Measurements from ENCODE around the gene GSTK1. TPM values are rescaled to one million over a fixed set of nuclear protein-coding genes. Genes with fewer than 3 reads are reported as not detected.
A peak's percentile ranks its signal among the peaks of the same experiment; 100 is the strongest.
"Not testable (repeated sequence)": the region's sequence is repeated elsewhere in the genome, so short reads cannot be mapped to it uniquely, and the experiment has no call there.

Gene GSTK1
- total and polyA plus RNA-seq, 9 donors: 77.2 to 98.4 (median 84.4) TPM

DNA sequence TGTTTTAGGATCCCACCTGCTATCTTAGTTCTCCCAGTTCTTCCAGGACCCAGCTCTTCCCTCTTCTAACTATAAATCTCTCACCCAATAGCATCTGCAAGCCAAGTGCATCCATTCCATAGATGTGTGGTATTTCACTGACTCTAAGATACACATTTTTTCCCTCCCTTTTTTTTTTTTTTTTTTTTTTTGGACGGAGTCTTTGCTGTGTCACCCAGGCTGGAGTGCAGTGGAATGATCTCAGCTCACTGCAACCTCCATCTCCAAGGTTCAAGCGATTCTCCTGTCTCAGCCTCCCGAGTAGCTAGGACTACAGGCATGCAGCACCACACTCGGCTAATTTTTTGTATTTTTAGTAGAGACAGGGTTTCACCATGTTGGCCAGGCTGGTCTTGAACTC lies 26.6 kb downstream of the GSTK1 start:
- not testable (repeated sequence) for DNase-seq; H3K27me3 ChIP-seq (ENCODE audit: control insufficient read depth, insufficient read depth, low read length); H3K9me3 ChIP-seq (replicated peaks; ENCODE audit: control insufficient read depth, low read depth, low read length); H3K27ac ChIP-seq (ENCODE audit: low read length)
- no CpG with 5 or more reads among the region's 4 CpGs for WGBS (ENCODE audit: insufficient coverage)
- H3K4me3 ChIP-seq (ENCODE audit: low read length): peak overlapping the region; percentile 95
- H3K36me3 ChIP-seq (ENCODE audit: control insufficient read depth, insufficient read depth, low read length): peaks cover 36% of the 10 kb centered on the region
- H3K4me1 ChIP-seq (ENCODE audit: control insufficient read depth, insufficient read depth, low read length): peaks cover 24% of the 10 kb centered on the region

DNA sequence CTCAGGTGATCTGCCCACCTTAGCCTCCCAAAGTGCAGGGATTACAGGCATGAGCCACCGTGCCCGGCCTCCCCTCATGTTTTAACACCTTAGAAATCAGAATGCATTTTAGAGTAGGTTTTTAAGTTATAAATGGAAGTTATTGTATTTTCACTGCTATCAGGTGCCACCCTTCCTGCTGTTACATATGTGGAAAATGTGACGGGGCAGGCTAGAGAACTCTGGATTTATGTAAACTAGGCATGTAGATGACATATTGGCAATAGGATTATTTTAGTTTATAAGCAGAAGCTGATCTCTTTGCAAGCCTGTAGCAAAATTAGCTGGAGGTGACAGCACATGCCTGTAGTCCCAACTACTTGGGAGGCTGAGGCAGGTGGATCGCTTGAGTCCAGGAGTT lies 27.1 kb downstream of the GSTK1 start:
- no peak for DNase-seq
- H3K9me3 ChIP-seq (replicated peaks; ENCODE audit: control insufficient read depth, low read depth, low read length): no peaks in the 10 kb centered on the region
- no peak overlapping the region for H3K4me3 ChIP-seq (ENCODE audit: low read length)
- H3K27ac ChIP-seq (ENCODE audit: low read length): no peak overlapping the region
- H3K27me3 ChIP-seq (ENCODE audit: control insufficient read depth, insufficient read depth, low read length): no peaks in the 10 kb centered on the region
- H3K36me3 ChIP-seq (ENCODE audit: control insufficient read depth, insufficient read depth, low read length): peaks cover 40% of the 10 kb centered on the region
- H3K4me1 ChIP-seq (ENCODE audit: control insufficient read depth, insufficient read depth, low read length): peaks cover 24% of the 10 kb centered on the region
- WGBS (ENCODE audit: insufficient coverage): 86% methylated on average over 2 of the region's 4 CpGs

DNA sequence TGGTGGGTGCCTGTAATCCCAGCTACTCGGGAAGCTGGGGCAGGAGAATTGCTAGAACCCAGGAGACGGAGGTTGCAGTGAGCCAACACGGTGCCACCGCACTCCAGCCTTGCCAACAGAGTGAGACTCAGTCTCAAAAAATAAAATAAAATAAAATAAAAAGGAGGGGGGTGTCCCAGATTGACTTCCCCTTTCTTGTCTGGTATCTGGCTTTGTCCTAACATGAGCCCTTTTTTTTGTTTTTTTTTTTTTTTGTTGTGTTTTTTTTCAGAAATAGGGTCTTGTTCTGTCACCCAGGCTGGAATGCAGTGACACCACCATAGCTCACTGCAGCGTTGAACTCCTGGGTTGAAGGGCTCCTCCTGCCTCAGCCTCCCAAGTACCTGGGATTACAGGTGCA lies 29.6 kb downstream of the GSTK1 start:
- H3K27me3 ChIP-seq (ENCODE audit: control insufficient read depth, insufficient read depth, low read length): no peaks in the 10 kb centered on the region
- DNase-seq: no peak
- H3K27ac ChIP-seq (ENCODE audit: low read length): no peak overlapping the region
- no CpG with 5 or more reads among the region's 5 CpGs for WGBS (ENCODE audit: insufficient coverage)
- H3K36me3 ChIP-seq (ENCODE audit: control insufficient read depth, insufficient read depth, low read length): peaks cover 51% of the 10 kb centered on the region
- H3K4me1 ChIP-seq (ENCODE audit: control insufficient read depth, insufficient read depth, low read length): peaks cover 13% of the 10 kb centered on the region
- no peak overlapping the region for H3K4me3 ChIP-seq (ENCODE audit: low read length)
- no peaks in the 10 kb centered on the region for H3K9me3 ChIP-seq (replicated peaks; ENCODE audit: control insufficient read depth, low read depth, low read length)

DNA sequence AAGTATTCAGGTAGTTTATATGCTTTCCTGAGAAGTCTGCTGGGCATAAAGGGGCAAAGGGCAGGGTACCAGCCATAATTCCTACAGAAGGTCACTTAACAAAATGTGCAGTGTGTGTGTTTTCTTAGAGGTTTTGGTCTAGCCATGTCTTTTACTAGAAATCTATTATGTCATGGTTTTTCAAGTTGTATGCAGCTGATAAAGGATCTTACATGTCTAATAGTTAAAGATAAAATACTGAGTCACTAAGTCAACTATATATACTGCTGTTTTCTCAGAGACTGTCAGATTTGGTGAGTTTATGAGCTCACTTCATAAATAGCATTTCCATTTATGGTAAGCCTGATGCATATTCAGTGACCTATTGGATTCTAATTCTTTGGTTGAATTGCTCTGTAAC lies 32.6 kb downstream of the GSTK1 start:
- Histone ChIP-seq H3K27me3 (ENCODE audit: control insufficient read depth, insufficient read depth, low read length) (no peaks in the 10 kb centered on the region), H3K36me3 (ENCODE audit: control insufficient read depth, insufficient read depth, low read length) (peaks cover 69% of the 10 kb centered on the region), H3K4me1 (ENCODE audit: control insufficient read depth, insufficient read depth, low read length) (no peaks in the 10 kb centered on the region), H3K4me3 (ENCODE audit: low read length) (no peak overlapping the region), H3K27ac (ENCODE audit: low read length) (no peak overlapping the region), H3K9me3 (replicated peaks; ENCODE audit: control insufficient read depth, low read depth, low read length) (no peaks in the 10 kb centered on the region)
- DNase-seq: no peak

DNA sequence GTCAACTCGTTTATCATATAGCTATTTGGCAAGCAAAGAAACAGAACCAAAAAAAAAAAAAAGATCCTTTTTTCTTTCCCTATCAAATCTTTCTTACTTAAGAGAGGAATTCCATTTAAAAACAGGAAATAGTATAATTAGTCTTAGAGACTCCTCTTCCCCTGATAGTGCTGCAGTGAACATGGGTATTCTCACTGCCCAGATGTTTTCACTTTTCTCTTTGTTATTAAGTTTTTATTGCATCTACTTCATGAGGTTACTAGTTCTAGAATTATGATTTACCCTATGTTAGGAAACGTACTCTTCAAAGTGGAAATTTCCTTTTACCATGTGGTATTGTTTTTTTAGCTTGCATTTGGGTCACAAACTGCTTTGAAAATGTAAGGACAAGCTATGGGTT lies 33.4 kb downstream of the GSTK1 start:
- H3K4me1 ChIP-seq (ENCODE audit: control insufficient read depth, insufficient read depth, low read length): no peaks in the 10 kb centered on the region
- no peak overlapping the region for H3K4me3 ChIP-seq (ENCODE audit: low read length)
- no peak for DNase-seq
- no peaks in the 10 kb centered on the region for H3K27me3 ChIP-seq (ENCODE audit: control insufficient read depth, insufficient read depth, low read length)
- no CpG with 5 or more reads among the region's 2 CpGs for WGBS (ENCODE audit: insufficient coverage)
- H3K9me3 ChIP-seq (replicated peaks; ENCODE audit: control insufficient read depth, low read depth, low read length): no peaks in the 10 kb centered on the region
- H3K36me3 ChIP-seq (ENCODE audit: control insufficient read depth, insufficient read depth, low read length): peaks cover 73% of the 10 kb centered on the region
- no peak overlapping the region for H3K27ac ChIP-seq (ENCODE audit: low read length)

DNA sequence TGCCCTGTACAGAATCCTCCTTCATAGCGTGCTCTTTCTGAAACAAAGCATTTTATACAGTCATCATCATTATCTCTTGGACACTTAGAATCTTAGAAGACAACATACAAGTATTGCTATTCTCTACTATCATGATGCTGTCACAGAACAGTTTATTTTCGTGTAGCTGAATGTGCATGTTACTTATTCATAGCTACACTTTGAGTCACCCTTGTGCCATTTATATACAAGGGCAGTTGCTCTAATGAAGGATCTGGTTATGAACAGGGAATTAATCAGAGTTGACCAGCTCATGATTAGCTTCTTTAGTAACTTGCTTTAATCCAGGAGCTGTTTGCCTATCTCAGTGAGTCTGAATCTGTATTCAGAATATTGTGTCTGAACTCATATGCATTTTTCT lies 36.1 kb downstream of the GSTK1 start:
- Histone ChIP-seq H3K4me1 (ENCODE audit: control insufficient read depth, insufficient read depth, low read length) (no peaks in the 10 kb centered on the region), H3K4me3 (ENCODE audit: low read length) (no peak overlapping the region), H3K27ac (ENCODE audit: low read length) (no peak overlapping the region), H3K9me3 (replicated peaks; ENCODE audit: control insufficient read depth, low read depth, low read length) (no peaks in the 10 kb centered on the region), H3K27me3 (ENCODE audit: control insufficient read depth, insufficient read depth, low read length) (no peaks in the 10 kb centered on the region), H3K36me3 (ENCODE audit: control insufficient read depth, insufficient read depth, low read length) (peaks cover 68% of the 10 kb centered on the region)
- WGBS (ENCODE audit: insufficient coverage): no CpG with 5 or more reads among the region's 2 CpGs
- no peak for DNase-seq

DNA sequence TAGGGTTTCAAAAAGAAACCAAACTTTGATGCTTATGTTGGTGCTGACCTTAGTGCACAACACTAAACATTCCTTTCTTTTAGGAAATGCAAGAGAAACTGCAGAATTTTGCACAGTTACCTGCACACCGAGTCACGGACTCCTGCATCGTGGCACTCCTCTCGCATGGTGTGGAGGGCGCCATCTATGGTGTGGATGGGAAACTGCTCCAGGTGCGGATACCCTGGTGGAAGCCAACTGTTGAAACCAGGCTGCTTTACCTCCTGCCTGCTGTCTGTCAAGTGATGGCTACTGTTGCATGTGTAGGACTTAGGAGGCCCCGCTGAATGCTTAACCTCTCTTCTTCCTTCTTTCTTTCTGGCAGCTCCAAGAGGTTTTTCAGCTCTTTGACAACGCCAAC lies 36.6 kb downstream of the GSTK1 start:
- Histone ChIP-seq H3K4me1 (ENCODE audit: control insufficient read depth, insufficient read depth, low read length) (no peaks in the 10 kb centered on the region), H3K9me3 (replicated peaks; ENCODE audit: control insufficient read depth, low read depth, low read length) (no peaks in the 10 kb centered on the region), H3K36me3 (ENCODE audit: control insufficient read depth, insufficient read depth, low read length) (peaks cover 68% of the 10 kb centered on the region), H3K4me3 (ENCODE audit: low read length) (no peak overlapping the region), H3K27ac (ENCODE audit: low read length) (no peak overlapping the region), H3K27me3 (ENCODE audit: control insufficient read depth, insufficient read depth, low read length) (no peaks in the 10 kb centered on the region)
- WGBS (ENCODE audit: insufficient coverage): 80% methylated on average over 2 of the region's 8 CpGs
- no peak for DNase-seq

DNA sequence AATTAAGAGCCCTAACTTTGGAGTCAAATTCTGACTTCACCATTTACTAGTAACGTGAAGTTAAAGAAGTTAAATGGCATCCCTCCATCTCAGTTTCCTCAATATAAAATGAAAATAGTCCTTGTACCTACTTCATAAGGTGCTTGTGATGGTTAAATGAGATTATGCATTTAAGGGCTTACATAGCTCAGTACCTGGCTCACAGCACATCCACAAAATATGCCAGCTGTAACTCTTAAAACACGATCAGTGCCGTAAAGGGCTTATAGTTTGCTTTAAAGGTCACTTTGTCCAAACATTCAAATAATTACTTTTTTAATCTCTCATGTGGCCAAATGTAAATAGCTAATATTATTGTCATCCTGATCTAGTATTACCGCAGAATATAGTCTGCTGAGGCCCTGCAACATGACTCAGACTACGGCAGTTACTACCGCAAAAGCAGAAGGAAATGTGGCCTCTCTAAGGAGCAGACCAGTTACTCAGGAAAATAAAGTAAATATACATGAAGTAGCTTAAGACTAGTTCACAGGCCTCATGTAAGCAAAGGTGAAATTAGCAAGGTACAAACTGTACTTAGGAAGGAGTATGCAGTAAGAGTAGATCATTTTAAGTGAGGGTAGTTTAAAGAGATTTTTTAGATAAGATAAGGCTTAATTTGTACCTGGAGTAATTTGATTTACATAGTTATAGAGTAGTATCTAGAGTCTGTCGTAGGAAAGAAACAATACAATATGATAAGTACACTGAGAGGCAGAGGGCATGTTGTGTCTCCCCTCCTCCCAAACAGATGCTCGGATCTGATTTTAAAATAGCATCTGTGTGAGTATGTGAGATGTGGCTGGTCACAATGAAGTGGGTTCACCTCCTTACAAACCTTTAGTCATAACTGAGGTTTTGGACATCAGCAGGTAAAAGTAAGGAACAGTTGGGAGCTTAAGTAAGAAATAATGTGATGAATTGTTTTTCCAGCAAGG lies 38.0 kb downstream of the GSTK1 start:
- no peaks in the 10 kb centered on the region for H3K4me1 ChIP-seq (ENCODE audit: control insufficient read depth, insufficient read depth, low read length)
- H3K27ac ChIP-seq (ENCODE audit: low read length): no peak overlapping the region
- no CpG with 5 or more reads among the region's 8 CpGs for WGBS (ENCODE audit: insufficient coverage)
- H3K4me3 ChIP-seq (ENCODE audit: low read length): no peak overlapping the region
- no peak for DNase-seq
- no peaks in the 10 kb centered on the region for H3K9me3 ChIP-seq (replicated peaks; ENCODE audit: control insufficient read depth, low read depth, low read length)
- peaks cover 65% of the 10 kb centered on the region for H3K36me3 ChIP-seq (ENCODE audit: control insufficient read depth, insufficient read depth, low read length)
- no peaks in the 10 kb centered on the region for H3K27me3 ChIP-seq (ENCODE audit: control insufficient read depth, insufficient read depth, low read length)

DNA sequence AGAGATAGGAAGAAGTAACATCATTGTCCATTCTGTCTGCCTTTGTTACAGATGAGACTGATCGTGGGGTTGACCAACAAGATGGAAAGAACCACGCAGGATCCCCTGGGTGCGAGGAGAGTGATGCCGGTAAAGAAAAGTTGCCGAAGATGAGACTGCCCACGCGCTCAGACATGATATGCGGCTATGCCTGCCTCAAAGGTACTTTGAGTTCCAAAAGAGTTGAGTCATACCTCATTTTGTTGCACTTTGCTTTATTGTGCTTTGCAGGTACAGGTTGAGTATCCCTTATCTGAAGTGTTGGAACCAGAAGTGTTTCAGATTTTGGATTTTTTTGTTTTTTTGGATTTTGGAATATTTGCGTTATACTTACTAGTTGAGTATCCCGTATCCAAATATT lies 40.5 kb downstream of the GSTK1 start:
- Histone ChIP-seq H3K4me1 (ENCODE audit: control insufficient read depth, insufficient read depth, low read length) (no peaks in the 10 kb centered on the region), H3K9me3 (replicated peaks; ENCODE audit: control insufficient read depth, low read depth, low read length) (no peaks in the 10 kb centered on the region), H3K4me3 (ENCODE audit: low read length) (no peak overlapping the region), H3K27me3 (ENCODE audit: control insufficient read depth, insufficient read depth, low read length) (no peaks in the 10 kb centered on the region), H3K36me3 (ENCODE audit: control insufficient read depth, insufficient read depth, low read length) (peaks cover 75% of the 10 kb centered on the region), H3K27ac (ENCODE audit: low read length) (no peak overlapping the region)
- DNase-seq: no peak
- WGBS (ENCODE audit: insufficient coverage): 98% methylated on average over 8 of the region's 10 CpGs

DNA sequence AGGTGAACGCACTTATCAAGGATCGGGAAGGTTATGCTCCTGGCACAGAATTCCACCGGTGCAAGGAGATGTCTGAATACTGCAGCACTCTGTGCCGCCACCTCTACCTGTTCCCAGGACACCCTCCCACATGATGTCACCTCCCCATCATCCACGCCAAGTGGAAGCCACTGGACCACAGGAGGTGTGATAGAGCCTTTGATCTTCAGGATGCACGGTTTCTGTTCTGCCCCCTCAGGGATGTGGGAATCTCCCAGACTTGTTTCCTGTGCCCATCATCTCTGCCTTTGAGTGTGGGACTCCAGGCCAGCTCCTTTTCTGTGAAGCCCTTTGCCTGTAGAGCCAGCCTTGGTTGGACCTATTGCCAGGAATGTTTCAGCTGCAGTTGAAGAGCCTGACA lies 41.7 kb downstream of the GSTK1 start:
- DNase-seq: no peak
- no peaks in the 10 kb centered on the region for H3K9me3 ChIP-seq (replicated peaks; ENCODE audit: control insufficient read depth, low read depth, low read length)
- peaks cover 71% of the 10 kb centered on the region for H3K36me3 ChIP-seq (ENCODE audit: control insufficient read depth, insufficient read depth, low read length)
- no peak overlapping the region for H3K27ac ChIP-seq (ENCODE audit: low read length)
- WGBS (ENCODE audit: insufficient coverage): 81% methylated on average over 2 of the region's 6 CpGs
- no peaks in the 10 kb centered on the region for H3K4me1 ChIP-seq (ENCODE audit: control insufficient read depth, insufficient read depth, low read length)
- no peak overlapping the region for H3K4me3 ChIP-seq (ENCODE audit: low read length)
- H3K27me3 ChIP-seq (ENCODE audit: control insufficient read depth, insufficient read depth, low read length): no peaks in the 10 kb centered on the region

Data from muscle of leg (tissue), 11 donors.